ENCODE data around the gene MYLIP.

DNA sequence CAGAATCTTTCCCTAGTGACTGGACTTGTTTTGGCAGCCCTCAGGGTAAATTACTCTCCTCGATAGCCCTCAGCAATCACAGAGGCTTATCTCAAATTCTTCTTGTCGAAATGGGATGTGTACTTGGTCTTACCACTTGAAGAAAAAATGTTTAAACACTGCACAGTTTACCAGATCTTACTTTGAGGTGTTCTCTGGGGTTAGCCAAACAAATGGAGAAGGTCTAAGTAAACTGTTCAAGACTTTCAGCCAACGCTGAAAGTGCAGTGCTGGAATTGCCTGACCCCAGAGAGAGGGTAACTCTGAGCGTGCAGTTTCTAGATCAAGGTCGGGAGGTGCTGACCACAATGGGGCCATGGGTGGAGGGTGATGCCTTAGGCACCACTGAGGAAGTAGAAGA is 39.2 kb downstream of the MYLIP start:
- TF ChIP-seq, protein P1, sequence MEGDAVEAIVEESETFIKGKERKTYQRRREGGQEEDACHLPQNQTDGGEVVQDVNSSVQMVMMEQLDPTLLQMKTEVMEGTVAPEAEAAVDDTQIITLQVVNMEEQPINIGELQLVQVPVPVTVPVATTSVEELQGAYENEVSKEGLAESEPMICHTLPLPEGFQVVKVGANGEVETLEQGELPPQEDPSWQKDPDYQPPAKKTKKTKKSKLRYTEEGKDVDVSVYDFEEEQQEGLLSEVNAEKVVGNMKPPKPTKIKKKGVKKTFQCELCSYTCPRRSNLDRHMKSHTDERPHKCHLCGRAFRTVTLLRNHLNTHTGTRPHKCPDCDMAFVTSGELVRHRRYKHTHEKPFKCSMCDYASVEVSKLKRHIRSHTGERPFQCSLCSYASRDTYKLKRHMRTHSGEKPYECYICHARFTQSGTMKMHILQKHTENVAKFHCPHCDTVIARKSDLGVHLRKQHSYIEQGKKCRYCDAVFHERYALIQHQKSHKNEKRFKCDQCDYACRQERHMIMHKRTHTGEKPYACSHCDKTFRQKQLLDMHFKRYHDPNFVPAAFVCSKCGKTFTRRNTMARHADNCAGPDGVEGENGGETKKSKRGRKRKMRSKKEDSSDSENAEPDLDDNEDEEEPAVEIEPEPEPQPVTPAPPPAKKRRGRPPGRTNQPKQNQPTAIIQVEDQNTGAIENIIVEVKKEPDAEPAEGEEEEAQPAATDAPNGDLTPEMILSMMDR (conservative IDR thresholded peaks at IDR 0.05; ENCODE audit: low read depth in 2 of 2), result no peak
- no peak for TF ChIP-seq POLR2AphosphoS5 (IDR thresholded peaks at IDR 0.05; ENCODE audit: low read depth)
- TF ChIP-seq EZH2 (IDR thresholded peaks at IDR 0.05; ENCODE audit: low read depth, unreplicated experiment), result no peak
- no peak for TF ChIP-seq EZH2phosphoT487 (IDR thresholded peaks at IDR 0.05; ENCODE audit: unreplicated experiment)
- no peak for TF ChIP-seq JUNB (IDR thresholded peaks at IDR 0.05; ENCODE audit: unreplicated experiment)
- TF ChIP-seq CREB1 (CRISPR knock-in tag; IDR thresholded peaks at IDR 0.05; ENCODE audit: low read depth), result no peak
- TF ChIP-seq, protein P2, sequence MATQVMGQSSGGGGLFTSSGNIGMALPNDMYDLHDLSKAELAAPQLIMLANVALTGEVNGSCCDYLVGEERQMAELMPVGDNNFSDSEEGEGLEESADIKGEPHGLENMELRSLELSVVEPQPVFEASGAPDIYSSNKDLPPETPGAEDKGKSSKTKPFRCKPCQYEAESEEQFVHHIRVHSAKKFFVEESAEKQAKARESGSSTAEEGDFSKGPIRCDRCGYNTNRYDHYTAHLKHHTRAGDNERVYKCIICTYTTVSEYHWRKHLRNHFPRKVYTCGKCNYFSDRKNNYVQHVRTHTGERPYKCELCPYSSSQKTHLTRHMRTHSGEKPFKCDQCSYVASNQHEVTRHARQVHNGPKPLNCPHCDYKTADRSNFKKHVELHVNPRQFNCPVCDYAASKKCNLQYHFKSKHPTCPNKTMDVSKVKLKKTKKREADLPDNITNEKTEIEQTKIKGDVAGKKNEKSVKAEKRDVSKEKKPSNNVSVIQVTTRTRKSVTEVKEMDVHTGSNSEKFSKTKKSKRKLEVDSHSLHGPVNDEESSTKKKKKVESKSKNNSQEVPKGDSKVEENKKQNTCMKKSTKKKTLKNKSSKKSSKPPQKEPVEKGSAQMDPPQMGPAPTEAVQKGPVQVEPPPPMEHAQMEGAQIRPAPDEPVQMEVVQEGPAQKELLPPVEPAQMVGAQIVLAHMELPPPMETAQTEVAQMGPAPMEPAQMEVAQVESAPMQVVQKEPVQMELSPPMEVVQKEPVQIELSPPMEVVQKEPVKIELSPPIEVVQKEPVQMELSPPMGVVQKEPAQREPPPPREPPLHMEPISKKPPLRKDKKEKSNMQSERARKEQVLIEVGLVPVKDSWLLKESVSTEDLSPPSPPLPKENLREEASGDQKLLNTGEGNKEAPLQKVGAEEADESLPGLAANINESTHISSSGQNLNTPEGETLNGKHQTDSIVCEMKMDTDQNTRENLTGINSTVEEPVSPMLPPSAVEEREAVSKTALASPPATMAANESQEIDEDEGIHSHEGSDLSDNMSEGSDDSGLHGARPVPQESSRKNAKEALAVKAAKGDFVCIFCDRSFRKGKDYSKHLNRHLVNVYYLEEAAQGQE (IDR thresholded peaks at IDR 0.05; ENCODE audit: unreplicated experiment), result no peak
- no peak for TF ChIP-seq ZNF331 (CRISPR knock-in tag; IDR thresholded peaks at IDR 0.05; ENCODE audit: low read depth)
- no peak for TF ChIP-seq ZNF114 (CRISPR knock-in tag; IDR thresholded peaks at IDR 0.05)
